ENCODE data around the gene PRXL2B. TPM values are rescaled to one million over a fixed set of nuclear protein-coding genes. Genes with fewer than 3 reads are reported as not detected.

Gene PRXL2B
- total and polyA plus RNA-seq, 10 of the 15 experiments (the other 5 are each of a cell fraction or from before 2014, with no cell fraction given): 0.44 to 5.6 (median 4.0) TPM

DNA sequence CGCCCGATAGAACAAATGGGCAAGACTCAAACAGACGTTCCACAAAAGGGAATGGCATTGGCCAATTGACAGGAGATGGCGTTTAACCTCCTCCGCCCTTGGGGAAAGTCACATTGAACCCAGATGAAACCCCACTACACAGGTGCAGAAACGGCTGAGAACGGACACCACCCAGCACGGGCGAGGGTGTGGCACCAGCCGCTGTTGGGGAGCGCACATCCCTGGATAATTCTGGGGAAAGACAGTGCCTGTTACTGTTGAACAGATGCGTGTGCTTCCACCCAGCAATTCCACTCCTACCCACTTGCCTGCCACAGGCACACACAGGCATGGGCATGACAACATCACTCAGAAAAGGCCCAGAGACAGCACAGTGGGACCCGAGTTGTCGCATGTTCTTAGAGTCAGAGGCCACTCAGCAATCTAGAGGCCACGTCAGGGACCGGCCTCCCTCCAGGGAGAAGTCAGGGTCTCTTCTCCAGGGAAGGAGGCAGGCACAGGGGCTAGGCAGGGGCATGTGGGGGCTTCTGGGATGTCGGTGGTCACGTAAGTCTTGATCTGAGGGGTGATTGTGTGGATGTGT lies 15.2 kb downstream of the PRXL2B start:
- ChIA-PET RAD21 (ENCODE audit: unreplicated experiment) (no interaction called here), SMC1A (ENCODE audit: uncharacterized antibody, unreplicated experiment) (no interaction called here), POLR2A (no interaction called here), CTCF (no interaction called here)
- H3K9ac ChIP-seq (ENCODE audit: control insufficient read depth, insufficient read depth, low read length): no peak overlapping the region
- no peaks in the 10 kb centered on the region for H3K9me3 ChIP-seq (replicated peaks; ENCODE audit: control insufficient read depth, insufficient read depth, low read length)
- no peak for FAIRE-seq
- H3K36me3 ChIP-seq (ENCODE audit: control insufficient read depth in 2 of 2, insufficient read depth in 2 of 2, low read length in 1 of 2): no peaks in the 10 kb centered on the region
- H4K20me1 ChIP-seq (ENCODE audit: control insufficient read depth, insufficient read depth): no peaks in the 10 kb centered on the region
- H3K79me2 ChIP-seq (ENCODE audit: control insufficient read depth, insufficient read depth, low read length): no peaks in the 10 kb centered on the region
- no peaks in the 10 kb centered on the region for H3K4me1 ChIP-seq (ENCODE audit: control insufficient read depth, insufficient read depth, low read length)
- no TSS peak for BruUV-seq (replicated peaks)
- no peak overlapping the region for H2AFZ ChIP-seq (ENCODE audit: control insufficient read depth, low read depth, low read length)
- no peak overlapping the region for H3K27ac ChIP-seq (ENCODE audit: control insufficient read depth, insufficient read depth)
- intact Hi-C loops (cut with micrococcal nuclease; ENCODE audit: unreplicated experiment) (no loop called here), in situ Hi-C loops (cut with MboI) (no loop called here)
- no peak overlapping the region for H3K4me3 ChIP-seq
- H3K27me3 ChIP-seq (replicated peaks in 1 of 2; ENCODE audit: control insufficient read depth in 2 of 2, insufficient read depth in 2 of 2, low read length in 1 of 2): no peaks in the 10 kb centered on the region
- ATAC-seq: no peak
- TF ChIP-seq EP300 (IDR thresholded peaks at IDR 0.05; ENCODE audit: borderline replicate concordance in 1 of 2, control insufficient read depth in 1 of 2, low read depth in 2 of 2, low read length in 2 of 2): no peak
- no peak for TF ChIP-seq CBX3 (IDR thresholded peaks at IDR 0.05; ENCODE audit: borderline replicate concordance, low read depth)
- no peak for TF ChIP-seq MXI1 (IDR thresholded peaks at IDR 0.05; ENCODE audit: low read depth, low read length)
- TF ChIP-seq EGR1 (IDR thresholded peaks at IDR 0.05; ENCODE audit: borderline replicate concordance in 1 of 2, low read depth in 2 of 2, low read length in 2 of 2): no peak
- TF ChIP-seq, protein P1, sequence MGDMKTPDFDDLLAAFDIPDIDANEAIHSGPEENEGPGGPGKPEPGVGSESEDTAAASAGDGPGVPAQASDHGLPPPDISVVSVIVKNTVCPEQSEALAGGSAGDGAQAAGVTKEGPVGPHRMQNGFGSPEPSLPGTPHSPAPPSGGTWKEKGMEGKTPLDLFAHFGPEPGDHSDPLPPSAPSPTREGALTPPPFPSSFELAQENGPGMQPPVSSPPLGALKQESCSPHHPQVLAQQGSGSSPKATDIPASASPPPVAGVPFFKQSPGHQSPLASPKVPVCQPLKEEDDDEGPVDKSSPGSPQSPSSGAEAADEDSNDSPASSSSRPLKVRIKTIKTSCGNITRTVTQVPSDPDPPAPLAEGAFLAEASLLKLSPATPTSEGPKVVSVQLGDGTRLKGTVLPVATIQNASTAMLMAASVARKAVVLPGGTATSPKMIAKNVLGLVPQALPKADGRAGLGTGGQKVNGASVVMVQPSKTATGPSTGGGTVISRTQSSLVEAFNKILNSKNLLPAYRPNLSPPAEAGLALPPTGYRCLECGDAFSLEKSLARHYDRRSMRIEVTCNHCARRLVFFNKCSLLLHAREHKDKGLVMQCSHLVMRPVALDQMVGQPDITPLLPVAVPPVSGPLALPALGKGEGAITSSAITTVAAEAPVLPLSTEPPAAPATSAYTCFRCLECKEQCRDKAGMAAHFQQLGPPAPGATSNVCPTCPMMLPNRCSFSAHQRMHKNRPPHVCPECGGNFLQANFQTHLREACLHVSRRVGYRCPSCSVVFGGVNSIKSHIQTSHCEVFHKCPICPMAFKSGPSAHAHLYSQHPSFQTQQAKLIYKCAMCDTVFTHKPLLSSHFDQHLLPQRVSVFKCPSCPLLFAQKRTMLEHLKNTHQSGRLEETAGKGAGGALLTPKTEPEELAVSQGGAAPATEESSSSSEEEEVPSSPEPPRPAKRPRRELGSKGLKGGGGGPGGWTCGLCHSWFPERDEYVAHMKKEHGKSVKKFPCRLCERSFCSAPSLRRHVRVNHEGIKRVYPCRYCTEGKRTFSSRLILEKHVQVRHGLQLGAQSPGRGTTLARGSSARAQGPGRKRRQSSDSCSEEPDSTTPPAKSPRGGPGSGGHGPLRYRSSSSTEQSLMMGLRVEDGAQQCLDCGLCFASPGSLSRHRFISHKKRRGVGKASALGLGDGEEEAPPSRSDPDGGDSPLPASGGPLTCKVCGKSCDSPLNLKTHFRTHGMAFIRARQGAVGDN (IDR thresholded peaks at IDR 0.05): no peak
- TF ChIP-seq, protein P2, sequence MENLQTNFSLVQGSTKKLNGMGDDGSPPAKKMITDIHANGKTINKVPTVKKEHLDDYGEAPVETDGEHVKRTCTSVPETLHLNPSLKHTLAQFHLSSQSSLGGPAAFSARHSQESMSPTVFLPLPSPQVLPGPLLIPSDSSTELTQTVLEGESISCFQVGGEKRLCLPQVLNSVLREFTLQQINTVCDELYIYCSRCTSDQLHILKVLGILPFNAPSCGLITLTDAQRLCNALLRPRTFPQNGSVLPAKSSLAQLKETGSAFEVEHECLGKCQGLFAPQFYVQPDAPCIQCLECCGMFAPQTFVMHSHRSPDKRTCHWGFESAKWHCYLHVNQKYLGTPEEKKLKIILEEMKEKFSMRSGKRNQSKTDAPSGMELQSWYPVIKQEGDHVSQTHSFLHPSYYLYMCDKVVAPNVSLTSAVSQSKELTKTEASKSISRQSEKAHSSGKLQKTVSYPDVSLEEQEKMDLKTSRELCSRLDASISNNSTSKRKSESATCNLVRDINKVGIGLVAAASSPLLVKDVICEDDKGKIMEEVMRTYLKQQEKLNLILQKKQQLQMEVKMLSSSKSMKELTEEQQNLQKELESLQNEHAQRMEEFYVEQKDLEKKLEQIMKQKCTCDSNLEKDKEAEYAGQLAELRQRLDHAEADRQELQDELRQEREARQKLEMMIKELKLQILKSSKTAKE (IDR thresholded peaks at IDR 0.05; ENCODE audit: low read depth, poor library complexity, severe bottlenecking): no peak
- TF ChIP-seq DPF2 (IDR thresholded peaks at IDR 0.05): no peak
- TF ChIP-seq MEF2A (IDR thresholded peaks at IDR 0.05; ENCODE audit: insufficient read depth, low read depth, low read length): no peak
- TF ChIP-seq SREBF2 (IDR thresholded peaks at IDR 0.05; ENCODE audit: low read length): no peak
- TF ChIP-seq, protein P3, sequence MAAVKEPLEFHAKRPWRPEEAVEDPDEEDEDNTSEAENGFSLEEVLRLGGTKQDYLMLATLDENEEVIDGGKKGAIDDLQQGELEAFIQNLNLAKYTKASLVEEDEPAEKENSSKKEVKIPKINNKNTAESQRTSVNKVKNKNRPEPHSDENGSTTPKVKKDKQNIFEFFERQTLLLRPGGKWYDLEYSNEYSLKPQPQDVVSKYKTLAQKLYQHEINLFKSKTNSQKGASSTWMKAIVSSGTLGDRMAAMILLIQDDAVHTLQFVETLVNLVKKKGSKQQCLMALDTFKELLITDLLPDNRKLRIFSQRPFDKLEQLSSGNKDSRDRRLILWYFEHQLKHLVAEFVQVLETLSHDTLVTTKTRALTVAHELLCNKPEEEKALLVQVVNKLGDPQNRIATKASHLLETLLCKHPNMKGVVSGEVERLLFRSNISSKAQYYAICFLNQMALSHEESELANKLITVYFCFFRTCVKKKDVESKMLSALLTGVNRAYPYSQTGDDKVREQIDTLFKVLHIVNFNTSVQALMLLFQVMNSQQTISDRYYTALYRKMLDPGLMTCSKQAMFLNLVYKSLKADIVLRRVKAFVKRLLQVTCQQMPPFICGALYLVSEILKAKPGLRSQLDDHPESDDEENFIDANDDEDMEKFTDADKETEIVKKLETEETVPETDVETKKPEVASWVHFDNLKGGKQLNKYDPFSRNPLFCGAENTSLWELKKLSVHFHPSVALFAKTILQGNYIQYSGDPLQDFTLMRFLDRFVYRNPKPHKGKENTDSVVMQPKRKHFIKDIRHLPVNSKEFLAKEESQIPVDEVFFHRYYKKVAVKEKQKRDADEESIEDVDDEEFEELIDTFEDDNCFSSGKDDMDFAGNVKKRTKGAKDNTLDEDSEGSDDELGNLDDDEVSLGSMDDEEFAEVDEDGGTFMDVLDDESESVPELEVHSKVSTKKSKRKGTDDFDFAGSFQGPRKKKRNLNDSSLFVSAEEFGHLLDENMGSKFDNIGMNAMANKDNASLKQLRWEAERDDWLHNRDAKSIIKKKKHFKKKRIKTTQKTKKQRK (IDR thresholded peaks at IDR 0.05; ENCODE audit: low read depth, low read length): no peak
- TF ChIP-seq RBBP5 (conservative IDR thresholded peaks at IDR 0.05): no peak
- no peak for TF ChIP-seq HCFC1 (IDR thresholded peaks at IDR 0.05; ENCODE audit: low read length)
- no peak for TF ChIP-seq ZNF24 (IDR thresholded peaks at IDR 0.05)
- DNase-seq (ENCODE audit: low read depth, low spot score): no peak
- no peak overlapping the region for H3K4me2 ChIP-seq (ENCODE audit: control insufficient read depth, insufficient read depth)
- WGBS (ENCODE audit: insufficient coverage, insufficient replicate concordance, low lambda C conversion rate, missing lambda C conversion rate): 49% methylated on average over 18 of the region's 18 CpGs

Measured in GM12878 (cell line).